Lung (tissue), 12 donors: ENCODE data around the gene THAP8. TPM values are rescaled to one million over a fixed set of nuclear protein-coding genes. Genes with fewer than 3 reads are reported as not detected.
"Not testable (repeated sequence)": the region's sequence is repeated elsewhere in the genome, so short reads cannot be mapped to it uniquely, and the experiment has no call there.

Experiments used
- ATAC-seq: fragments of 200-7000 bp; cut with Tn5 transposase; one replicate; pipeline ENCODE4 v1.9.1; 2020; ENCODE audit warnings: moderate number of reproducible peaks; ENCODE audit not compliant: insufficient read depth, low FRiP score
- DNase-seq, 3 donors: peaks; one replicate each; pipeline ENCODE4 v3.0.0-alpha.2; 2013 to 2017
- H3K27ac ChIP-seq, 2 donors: one replicate each; pipeline ENCODE4 v1.5.1; 2013; ENCODE audit warnings: mild to moderate bottlenecking in 2 of 2, moderate library complexity in 2 of 2, control low read depth in 1 of 2, inconsistent platforms in 1 of 2, low read depth in 1 of 2, low read length in 1 of 2
- H3K27me3 ChIP-seq, 3 donors: one replicate each; pipeline ENCODE4 v1.5.1; 2013; ENCODE audit warnings: low read length in 2 of 3; ENCODE audit not compliant: control insufficient read depth in 3 of 3, insufficient read depth in 3 of 3
- H3K36me3 ChIP-seq, 4 donors: one replicate each; pipeline ENCODE4 v1.5.1; 2013; ENCODE audit warnings: low read length in 4 of 4, mild to moderate bottlenecking in 1 of 4, moderate library complexity in 1 of 4; ENCODE audit not compliant: control insufficient read depth in 4 of 4, insufficient read depth in 4 of 4
- H3K4me1 ChIP-seq, 5 donors: one replicate each; pipeline ENCODE4 v1.5.1; 2013; ENCODE audit warnings: low read length in 5 of 5, mild to moderate bottlenecking in 2 of 5, moderate library complexity in 1 of 5; ENCODE audit not compliant: control insufficient read depth in 5 of 5, insufficient read depth in 5 of 5
- H3K4me3 ChIP-seq: one replicate; pipeline ENCODE4 v1.5.1; 2013; ENCODE audit warnings: mild to moderate bottlenecking, control low read depth, moderate library complexity
- H3K9ac ChIP-seq, 2 donors: one replicate each; pipeline ENCODE4 v1.5.1; 2013; ENCODE audit warnings: low read length in 2 of 2, control low read depth in 1 of 2; ENCODE audit not compliant: insufficient read depth in 1 of 2
- H3K9me3 ChIP-seq, 4 donors: one replicate each; pipeline ENCODE4 v1.5.1; 2013; ENCODE audit warnings: low read length in 3 of 4, mild to moderate bottlenecking in 1 of 4, moderate library complexity in 1 of 4; ENCODE audit not compliant: control insufficient read depth in 4 of 4, insufficient read depth in 3 of 4
- CTCF ChIP-seq: IDR thresholded peaks from 2 replicates; pipeline ENCODE4 v1.5.1; 2012; ENCODE audit warnings: mild to moderate bottlenecking; ENCODE audit errors: control extremely low read depth, extremely low read depth
- WGBS, 2 donors: extraction: QIAGEN DNeasy Blood & Tissue Kit; methylation state at CpG; one replicate each; pipeline ENCODE4 v1.1.7; 2013; 5-methylcytosine and 5-hydroxymethylcytosine counted together
- polyA plus RNA-seq, 2 donors: library from polyadenylated mRNA; stranded (reverse); fragments of 200-250 nt; gene quantifications; one replicate each; pipeline ENCODE4 v1.2.1, GENCODE V29; 2013
- total RNA-seq, 2 donors: library from RNA; depleted of rRNA in 1 of 2; stranded (reverse); fragments of >200 nt in 1 of 2; gene quantifications; one replicate each; pipeline ENCODE4 v1.2.1, GENCODE V29; 2014 to 2021
- donor health status: control.
- donor health status: control.
- donor health status: Bipolar disorder and iron deficiency.
- donor health status: healthy.
- donor health status: DM: yes; HTN: yes; CAD: no.

The THAP8 gene
- total and polyA plus RNA-seq, 4 donors, result 4.1 to 6.4 (median 5.5) TPM

GRCh38 chr19:36073121-36073876, 19.2 kb upstream of the THAP8 start:
- Histone ChIP-seq H3K9me3 (no peaks in the 10 kb centered on the region), H3K4me3 (no peak overlapping the region), H3K27me3 (no peaks in the 10 kb centered on the region), H3K4me1 (no peaks in the 10 kb centered on the region), H3K27ac (no peak overlapping the region), H3K9ac (no peak overlapping the region), H3K36me3 (peaks cover 0 to 6% (median 1%) of the 10 kb centered on the region in 4 donors)
- 83 to 89% methylated on average over 10 of the region's 10 CpGs for WGBS, 2 donors
- no peak for DNase-seq
- ATAC-seq, result no peak
- TF ChIP-seq CTCF, result no peak

GRCh38 chr19:36072081-36072480, 18.0 kb upstream of the THAP8 start:
- TF ChIP-seq CTCF, result no peak
- H3K36me3 ChIP-seq, result peaks cover 0 to 6% (median 2%) of the 10 kb centered on the region in 4 donors
- H3K9ac ChIP-seq, result no peak overlapping the region
- H3K9me3 ChIP-seq, result peaks cover 0 to 2% (median 0%) of the 10 kb centered on the region in 4 donors
- DNase-seq (no peak), ATAC-seq (no peak)
- peaks cover 0 to 1% (median 0%) of the 10 kb centered on the region in 5 donors for H3K4me1 ChIP-seq
- H3K4me3 ChIP-seq, result no peak overlapping the region
- H3K27ac ChIP-seq, result no peak overlapping the region
- 90 to 91% methylated on average over 8 of the region's 8 CpGs for WGBS, 2 donors
- H3K27me3 ChIP-seq, result no peaks in the 10 kb centered on the region

GRCh38 chr19:36068810-36069499, 14.9 kb upstream of the THAP8 start:
- DNase-seq, H3K4me1 ChIP-seq, H3K36me3 ChIP-seq, H3K9ac ChIP-seq, H3K4me3 ChIP-seq, H3K27me3 ChIP-seq, H3K9me3 ChIP-seq, H3K27ac ChIP-seq, ATAC-seq: not testable (repeated sequence)
- 97 to 98% methylated on average over 29 to 54 of the region's 57 CpGs for WGBS, 2 donors

GRCh38 chr19:36067681-36068080, 13.6 kb upstream of the THAP8 start:
- Histone ChIP-seq H3K9ac (no peak overlapping the region), H3K4me1 (peaks cover 0 to 1% (median 0%) of the 10 kb centered on the region in 5 donors), H3K27me3 (no peaks in the 10 kb centered on the region), H3K9me3 (peaks cover 0 to 2% (median 0%) of the 10 kb centered on the region in 4 donors), H3K36me3 (peaks cover 0 to 2% (median 0%) of the 10 kb centered on the region in 4 donors), H3K27ac (no peak overlapping the region), H3K4me3 (no peak overlapping the region)
- 94% methylated on average over 11 of the region's 11 CpGs for WGBS, 2 donors
- TF ChIP-seq CTCF, result no peak
- DNase-seq (no peak), ATAC-seq (no peak)
